ENCODE data around the gene MARK2.
"Not testable (repeated sequence)": the region's sequence is repeated elsewhere in the genome, so short reads cannot be mapped to it uniquely, and the experiment has no call there.

Gene MARK2
- total RNA-seq: 55.5 to 96.8 (median 62.0) reads per million in 3 donors

- H3K27ac ChIP-seq (ENCODE audit: insufficient read depth, low read length, poor library complexity, severe bottlenecking): peak within 1 kb of the TSS; percentile 85
- H3K4me1 ChIP-seq (ENCODE audit: control insufficient read depth, insufficient read depth, low read length, poor library complexity, severe bottlenecking): peaks cover 29% of the 10 kb centered on the region
- peak; percentile 100 for DNase-seq
- no peaks in the 10 kb centered on the region for H3K9me3 ChIP-seq (ENCODE audit: control insufficient read depth, low read length)
- no peaks in the 10 kb centered on the region for H3K27me3 ChIP-seq (replicated peaks; ENCODE audit: control insufficient read depth, insufficient read depth, low read length, poor library complexity, severe bottlenecking)
- H3K36me3 ChIP-seq (ENCODE audit: control insufficient read depth, insufficient read depth, low read length): peaks cover 7% of the 10 kb centered on the region
- H3K4me3 ChIP-seq (ENCODE audit: insufficient read depth, low read depth, low read length, poor library complexity, severe bottlenecking): peak within 1 kb of the TSS; percentile 86
Observed at GRCh38 chr11:63838678-63839507, at the start of gene MARK2. Gene MARK2 (plus strand): TSS chr11:63839110. CDS start chr11:63839507, 397 bp downstream.

GRCh38 chr11:63791495-63792167 is 47.3 kb upstream of the MARK2 start:
- H3K9me3 ChIP-seq (ENCODE audit: control insufficient read depth, low read length): peaks cover 4% of the 10 kb centered on the region
- H3K4me1 ChIP-seq (ENCODE audit: control insufficient read depth, insufficient read depth, low read length, poor library complexity, severe bottlenecking): no peaks in the 10 kb centered on the region
- H3K36me3 ChIP-seq (ENCODE audit: control insufficient read depth, insufficient read depth, low read length): no peaks in the 10 kb centered on the region
- no peak for DNase-seq
- no peak overlapping the region for H3K27ac ChIP-seq (ENCODE audit: insufficient read depth, low read length, poor library complexity, severe bottlenecking)
- H3K27me3 ChIP-seq (replicated peaks; ENCODE audit: control insufficient read depth, insufficient read depth, low read length, poor library complexity, severe bottlenecking): no peaks in the 10 kb centered on the region
- H3K4me3 ChIP-seq (ENCODE audit: insufficient read depth, low read depth, low read length, poor library complexity, severe bottlenecking): no peak overlapping the region

- Histone ChIP-seq H3K4me1 (ENCODE audit: control insufficient read depth, insufficient read depth, low read length, poor library complexity, severe bottlenecking) (no peaks in the 10 kb centered on the region), H3K27me3 (replicated peaks; ENCODE audit: control insufficient read depth, insufficient read depth, low read length, poor library complexity, severe bottlenecking) (no peaks in the 10 kb centered on the region), H3K9me3 (ENCODE audit: control insufficient read depth, low read length) (peaks cover 4% of the 10 kb centered on the region), H3K36me3 (ENCODE audit: control insufficient read depth, insufficient read depth, low read length) (no peaks in the 10 kb centered on the region), H3K27ac (ENCODE audit: insufficient read depth, low read length, poor library complexity, severe bottlenecking) (no peak overlapping the region), H3K4me3 (ENCODE audit: insufficient read depth, low read depth, low read length, poor library complexity, severe bottlenecking) (no peak overlapping the region)
- DNase-seq: no peak
Observed at GRCh38 chr11:63793161-63793560, 45.7 kb upstream of the MARK2 start.

GRCh38 chr11:63795066-63795465 is 43.8 kb upstream of the MARK2 start:
- H3K9me3 ChIP-seq (ENCODE audit: control insufficient read depth, low read length): peaks cover 4% of the 10 kb centered on the region
- DNase-seq: no peak
- no peak overlapping the region for H3K4me3 ChIP-seq (ENCODE audit: insufficient read depth, low read depth, low read length, poor library complexity, severe bottlenecking)
- no peaks in the 10 kb centered on the region for H3K4me1 ChIP-seq (ENCODE audit: control insufficient read depth, insufficient read depth, low read length, poor library complexity, severe bottlenecking)
- no peaks in the 10 kb centered on the region for H3K36me3 ChIP-seq (ENCODE audit: control insufficient read depth, insufficient read depth, low read length)
- H3K27ac ChIP-seq (ENCODE audit: insufficient read depth, low read length, poor library complexity, severe bottlenecking): no peak overlapping the region
- H3K27me3 ChIP-seq (replicated peaks; ENCODE audit: control insufficient read depth, insufficient read depth, low read length, poor library complexity, severe bottlenecking): no peaks in the 10 kb centered on the region

GRCh38 chr11:63800921-63801320 is 38.0 kb upstream of the MARK2 start:
- H3K27me3 ChIP-seq (replicated peaks; ENCODE audit: control insufficient read depth, insufficient read depth, low read length, poor library complexity, severe bottlenecking): no peaks in the 10 kb centered on the region
- H3K27ac ChIP-seq (ENCODE audit: insufficient read depth, low read length, poor library complexity, severe bottlenecking): no peak overlapping the region
- no peaks in the 10 kb centered on the region for H3K4me1 ChIP-seq (ENCODE audit: control insufficient read depth, insufficient read depth, low read length, poor library complexity, severe bottlenecking)
- H3K9me3 ChIP-seq (ENCODE audit: control insufficient read depth, low read length): no peaks in the 10 kb centered on the region
- H3K36me3 ChIP-seq (ENCODE audit: control insufficient read depth, insufficient read depth, low read length): no peaks in the 10 kb centered on the region
- H3K4me3 ChIP-seq (ENCODE audit: insufficient read depth, low read depth, low read length, poor library complexity, severe bottlenecking): no peak overlapping the region
- no peak for DNase-seq

GRCh38 chr11:63802637-63803414 is 36.1 kb upstream of the MARK2 start:
- no peak overlapping the region for H3K4me3 ChIP-seq (ENCODE audit: insufficient read depth, low read depth, low read length, poor library complexity, severe bottlenecking)
- H3K4me1 ChIP-seq (ENCODE audit: control insufficient read depth, insufficient read depth, low read length, poor library complexity, severe bottlenecking): no peaks in the 10 kb centered on the region
- DNase-seq: no peak
- no peaks in the 10 kb centered on the region for H3K27me3 ChIP-seq (replicated peaks; ENCODE audit: control insufficient read depth, insufficient read depth, low read length, poor library complexity, severe bottlenecking)
- no peak overlapping the region for H3K27ac ChIP-seq (ENCODE audit: insufficient read depth, low read length, poor library complexity, severe bottlenecking)
- no peaks in the 10 kb centered on the region for H3K36me3 ChIP-seq (ENCODE audit: control insufficient read depth, insufficient read depth, low read length)
- no peaks in the 10 kb centered on the region for H3K9me3 ChIP-seq (ENCODE audit: control insufficient read depth, low read length)

- H3K9me3 ChIP-seq (ENCODE audit: control insufficient read depth, low read length): no peaks in the 10 kb centered on the region
- no peaks in the 10 kb centered on the region for H3K36me3 ChIP-seq (ENCODE audit: control insufficient read depth, insufficient read depth, low read length)
- H3K4me3 ChIP-seq (ENCODE audit: insufficient read depth, low read depth, low read length, poor library complexity, severe bottlenecking): no peak overlapping the region
- H3K27me3 ChIP-seq (replicated peaks; ENCODE audit: control insufficient read depth, insufficient read depth, low read length, poor library complexity, severe bottlenecking): no peaks in the 10 kb centered on the region
- no peak overlapping the region for H3K27ac ChIP-seq (ENCODE audit: insufficient read depth, low read length, poor library complexity, severe bottlenecking)
- no peak for DNase-seq
- no peaks in the 10 kb centered on the region for H3K4me1 ChIP-seq (ENCODE audit: control insufficient read depth, insufficient read depth, low read length, poor library complexity, severe bottlenecking)
Observed at GRCh38 chr11:63804259-63804658, 34.7 kb upstream of the MARK2 start.

- no peak for DNase-seq
- Histone ChIP-seq H3K27me3 (replicated peaks; ENCODE audit: control insufficient read depth, insufficient read depth, low read length, poor library complexity, severe bottlenecking) (no peaks in the 10 kb centered on the region), H3K4me1 (ENCODE audit: control insufficient read depth, insufficient read depth, low read length, poor library complexity, severe bottlenecking) (no peaks in the 10 kb centered on the region), H3K36me3 (ENCODE audit: control insufficient read depth, insufficient read depth, low read length) (no peaks in the 10 kb centered on the region), H3K27ac (ENCODE audit: insufficient read depth, low read length, poor library complexity, severe bottlenecking) (no peak overlapping the region), H3K9me3 (ENCODE audit: control insufficient read depth, low read length) (no peaks in the 10 kb centered on the region), H3K4me3 (ENCODE audit: insufficient read depth, low read depth, low read length, poor library complexity, severe bottlenecking) (no peak overlapping the region)
Observed at GRCh38 chr11:63805844-63806415, 33.0 kb upstream of the MARK2 start.

GRCh38 chr11:63810383-63810782 is 28.5 kb upstream of the MARK2 start:
- H3K27me3 ChIP-seq (replicated peaks; ENCODE audit: control insufficient read depth, insufficient read depth, low read length, poor library complexity, severe bottlenecking); H3K36me3 ChIP-seq (ENCODE audit: control insufficient read depth, insufficient read depth, low read length); H3K9me3 ChIP-seq (ENCODE audit: control insufficient read depth, low read length); H3K27ac ChIP-seq (ENCODE audit: insufficient read depth, low read length, poor library complexity, severe bottlenecking); H3K4me3 ChIP-seq (ENCODE audit: insufficient read depth, low read depth, low read length, poor library complexity, severe bottlenecking); DNase-seq: not testable (repeated sequence)
- H3K4me1 ChIP-seq (ENCODE audit: control insufficient read depth, insufficient read depth, low read length, poor library complexity, severe bottlenecking): peaks cover 14% of the 10 kb centered on the region
